Muscle layer of duodenum (tissue), 2 donors: ENCODE data around the gene NINL.

Source experiments
- H3K27ac ChIP-seq: one replicate; pipeline ENCODE4 v1.7.0; 2013; ENCODE audit warnings: mild to moderate bottlenecking, low read length
- H3K27me3 ChIP-seq: one replicate; pipeline ENCODE4 v1.7.0; 2013; ENCODE audit warnings: low read depth, mild to moderate bottlenecking, control low read depth, low read length
- H3K36me3 ChIP-seq, 2 donors: one replicate each; pipeline ENCODE4 v1.7.0; 2013; ENCODE audit warnings: low read length in 2 of 2, control low read depth in 1 of 2, mild to moderate bottlenecking in 1 of 2; ENCODE audit not compliant: insufficient read depth in 2 of 2, control insufficient read depth in 1 of 2
- H3K4me1 ChIP-seq, 2 donors: one replicate each; pipeline ENCODE4 v1.7.0; 2013; ENCODE audit warnings: low read length in 2 of 2, mild to moderate bottlenecking in 2 of 2, control low read depth in 1 of 2, moderate library complexity in 1 of 2; ENCODE audit not compliant: insufficient read depth in 2 of 2, control insufficient read depth in 1 of 2
- H3K4me3 ChIP-seq, 2 donors: one replicate each; pipeline ENCODE4 v1.7.0; 2013; ENCODE audit warnings: low read length in 2 of 2, low read depth in 1 of 2, mild to moderate bottlenecking in 1 of 2
- H3K9me3 ChIP-seq, 2 donors: one replicate each; pipeline ENCODE4 v1.7.0; 2013; ENCODE audit warnings: low read length in 2 of 2, control low read depth in 1 of 2, mild to moderate bottlenecking in 1 of 2; ENCODE audit not compliant: control insufficient read depth in 1 of 2
- donor health status: healthy.

NINL gene

GRCh38 chr20:25526446-25526845 lies 58.9 kb downstream of the NINL start:
- Histone ChIP-seq H3K4me1 (peaks cover 0 to 3% of the 10 kb centered on the region in 2 donors), H3K4me3 (no peak overlapping the region), H3K27me3 (no peaks in the 10 kb centered on the region), H3K9me3 (no peaks in the 10 kb centered on the region), H3K27ac (no peak overlapping the region), H3K36me3 (peaks cover 4 to 11% of the 10 kb centered on the region in 2 donors)

GRCh38 chr20:25525867-25526266 lies 59.5 kb downstream of the NINL start:
- no peak overlapping the region for H3K4me3 ChIP-seq
- H3K4me1 ChIP-seq: peaks cover 0 to 3% of the 10 kb centered on the region in 2 donors
- H3K27ac ChIP-seq: no peak overlapping the region
- H3K9me3 ChIP-seq: no peaks in the 10 kb centered on the region
- no peaks in the 10 kb centered on the region for H3K27me3 ChIP-seq
- peaks cover 4 to 11% of the 10 kb centered on the region in 2 donors for H3K36me3 ChIP-seq

- Histone ChIP-seq H3K4me1 (peaks cover 0 to 3% of the 10 kb centered on the region in 2 donors), H3K27me3 (no peaks in the 10 kb centered on the region), H3K27ac (no peak overlapping the region), H3K4me3 (no peak overlapping the region), H3K9me3 (no peaks in the 10 kb centered on the region), H3K36me3 (peaks cover 4 to 11% of the 10 kb centered on the region in 2 donors)
Measured at GRCh38 chr20:25525295-25525694, 60.0 kb downstream of the NINL start.

GRCh38 chr20:25521382-25521781 lies 63.9 kb downstream of the NINL start:
- Histone ChIP-seq H3K4me3 (no peak overlapping the region), H3K36me3 (peaks cover 4 to 24% of the 10 kb centered on the region in 2 donors), H3K27ac (no peak overlapping the region), H3K27me3 (no peaks in the 10 kb centered on the region), H3K9me3 (no peaks in the 10 kb centered on the region), H3K4me1 (no peaks in the 10 kb centered on the region)

- Histone ChIP-seq H3K27ac (no peak overlapping the region), H3K4me3 (no peak overlapping the region), H3K9me3 (peaks cover 5 to 12% of the 10 kb centered on the region in 2 donors), H3K4me1 (no peaks in the 10 kb centered on the region), H3K36me3 (peaks cover 2 to 52% of the 10 kb centered on the region in 2 donors), H3K27me3 (no peaks in the 10 kb centered on the region)
Measured at GRCh38 chr20:25517124-25517523, 68.2 kb downstream of the NINL start.

GRCh38 chr20:25514747-25515340 lies 70.5 kb downstream of the NINL start:
- H3K27ac ChIP-seq: no peak overlapping the region
- no peaks in the 10 kb centered on the region for H3K27me3 ChIP-seq
- H3K4me3 ChIP-seq: no peak overlapping the region
- H3K4me1 ChIP-seq: no peaks in the 10 kb centered on the region
- peaks cover 10 to 73% of the 10 kb centered on the region in 2 donors for H3K36me3 ChIP-seq
- peaks cover 5 to 12% of the 10 kb centered on the region in 2 donors for H3K9me3 ChIP-seq

- Histone ChIP-seq H3K4me1 (no peaks in the 10 kb centered on the region), H3K9me3 (peaks cover 5 to 12% of the 10 kb centered on the region in 2 donors), H3K27ac (no peak overlapping the region), H3K27me3 (no peaks in the 10 kb centered on the region), H3K4me3 (no peak overlapping the region), H3K36me3 (peaks cover 17 to 79% of the 10 kb centered on the region in 2 donors)
Measured at GRCh38 chr20:25514195-25514594, 71.1 kb downstream of the NINL start.

GRCh38 chr20:25512709-25513108 lies 72.6 kb downstream of the NINL start:
- peaks cover 5 to 12% of the 10 kb centered on the region in 2 donors for H3K9me3 ChIP-seq
- no peak overlapping the region for H3K4me3 ChIP-seq
- no peaks in the 10 kb centered on the region for H3K27me3 ChIP-seq
- H3K4me1 ChIP-seq: no peaks in the 10 kb centered on the region
- peaks cover 19 to 86% of the 10 kb centered on the region in 2 donors for H3K36me3 ChIP-seq
- no peak overlapping the region for H3K27ac ChIP-seq

GRCh38 chr20:25511183-25511582 lies 74.1 kb downstream of the NINL start:
- no peak overlapping the region for H3K27ac ChIP-seq

GRCh38 chr20:25510721-25511120 lies 74.6 kb downstream of the NINL start:
- Histone ChIP-seq H3K9me3 (peaks cover 5 to 12% of the 10 kb centered on the region in 2 donors), H3K27ac (no peak overlapping the region), H3K36me3 (peaks cover 19 to 68% of the 10 kb centered on the region in 2 donors), H3K4me3 (no peak overlapping the region), H3K4me1 (no peaks in the 10 kb centered on the region), H3K27me3 (no peaks in the 10 kb centered on the region)

More at GRCh38 chr20:25511183-25511582, 74.1 kb downstream of the NINL start:
- H3K36me3 ChIP-seq: peaks cover 19 to 71% of the 10 kb centered on the region in 2 donors
- peaks cover 5 to 12% of the 10 kb centered on the region in 2 donors for H3K9me3 ChIP-seq
- H3K4me1 ChIP-seq: no peaks in the 10 kb centered on the region
- H3K4me3 ChIP-seq: no peak overlapping the region
- H3K27me3 ChIP-seq: no peaks in the 10 kb centered on the region

- H3K4me3 ChIP-seq: no peak overlapping the region
- peaks cover 19 to 70% of the 10 kb centered on the region in 2 donors for H3K36me3 ChIP-seq
- peaks cover 5 to 12% of the 10 kb centered on the region in 2 donors for H3K9me3 ChIP-seq
- no peaks in the 10 kb centered on the region for H3K4me1 ChIP-seq
- H3K27ac ChIP-seq: no peak overlapping the region
- no peaks in the 10 kb centered on the region for H3K27me3 ChIP-seq
Measured at GRCh38 chr20:25510202-25510601, 75.1 kb downstream of the NINL start.

- Histone ChIP-seq H3K27ac (no peak overlapping the region), H3K9me3 (peaks cover 0 to 4% of the 10 kb centered on the region in 2 donors), H3K27me3 (no peaks in the 10 kb centered on the region), H3K4me3 (no peak overlapping the region), H3K36me3 (peaks cover 19 to 62% of the 10 kb centered on the region in 2 donors), H3K4me1 (no peaks in the 10 kb centered on the region)
Measured at GRCh38 chr20:25509084-25509483, 76.2 kb downstream of the NINL start.
